Endometrial microvascular endothelial cells (primary cell): Measurements from ENCODE around the gene LRIT1. TPM values are rescaled to one million over a fixed set of nuclear protein-coding genes. Genes with fewer than 3 reads are reported as not detected.

Source experiments
- in situ Hi-C: cut with HindIII; loops from 2 replicates; pipeline ENCODE4 v1.10.0; 2017; ENCODE audit warnings: low sequenced_read_pairs, low pct_unique_long_range_greater_than_20kb; ENCODE audit errors: inconsistent ontology term
- total RNA-seq: library from RNA; depleted of rRNA; stranded (reverse); fragments of >200 nt; gene quantifications from one replicate; pipeline ENCODE4 v1.2.3, GENCODE V29; 2015; ENCODE audit errors: inconsistent ontology term

Gene LRIT1
- total RNA-seq, 1 donor from 2014 or later: not detected

GRCh38 chr10:84256510-84257342, 15.4 kb upstream of the LRIT1 start:
- in situ Hi-C loops: no loop called here

GRCh38 chr10:84254552-84255478, 13.5 kb upstream of the LRIT1 start:
- in situ Hi-C loops: no loop called here

GRCh38 chr10:84248794-84249193, 7.4 kb upstream of the LRIT1 start:
- in situ Hi-C loops: no loop called here

- in situ Hi-C loops: no loop called here
These were observed 6.2 kb upstream of the LRIT1 start for GRCh38 chr10:84247496-84247895.

- in situ Hi-C loops: no loop called here
These were observed 3.4 kb upstream of the LRIT1 start, which contains the start of gene RGR for GRCh38 chr10:84244651-84245270. TSS of gene RGR (plus strand) at chr10:84245053. CDS start at chr10:84245091, 38 bp downstream.

- in situ Hi-C loops: no loop called here
These were observed 2.4 kb upstream of the LRIT1 start for GRCh38 chr10:84243759-84244158.

GRCh38 chr10:84238909-84239308, 2.4 kb downstream of the LRIT1 start:
- in situ Hi-C loops: no loop called here

- in situ Hi-C loops: no loop called here
These were observed 3.9 kb downstream of the LRIT1 start for GRCh38 chr10:84237199-84238051.

- in situ Hi-C loops: no loop called here
These were observed 4.5 kb downstream of the LRIT1 start for GRCh38 chr10:84236807-84237198.

- in situ Hi-C loops: no loop called here
These were observed 6.2 kb downstream of the LRIT1 start for GRCh38 chr10:84235096-84235495.

- in situ Hi-C loops: no loop called here
These were observed 6.9 kb downstream of the LRIT1 start for GRCh38 chr10:84234479-84234878.

- in situ Hi-C loops: no loop called here
These were observed 7.4 kb downstream of the LRIT1 start for GRCh38 chr10:84233940-84234339.

GRCh38 chr10:84232376-84232775, 9.0 kb downstream of the LRIT1 start:
- in situ Hi-C loops: no loop called here

GRCh38 chr10:84230359-84230758, 11.0 kb downstream of the LRIT1 start:
- in situ Hi-C loops: no loop called here

GRCh38 chr10:84227810-84228209, 13.5 kb downstream of the LRIT1 start:
- in situ Hi-C loops: no loop called here

- in situ Hi-C loops: no loop called here
These were observed 14.7 kb downstream of the LRIT1 start for GRCh38 chr10:84226616-84227015.

- in situ Hi-C loops: no loop called here
These were observed 15.7 kb downstream of the LRIT1 start, which contains the start of gene LRIT2 for GRCh38 chr10:84225427-84226173. TSS of gene LRIT2 (minus strand) at chr10:84225544. CDS start at chr10:84225520, 24 bp downstream.
